Measurements from ENCODE around the gene MIP. TPM values are rescaled to one million over a fixed set of nuclear protein-coding genes. Genes with fewer than 3 reads are reported as not detected.

MIP gene
- total and polyA plus RNA-seq, 2 donors (not counting 1 experiment from before 2014, with no cell fraction given), result not detected

DNA sequence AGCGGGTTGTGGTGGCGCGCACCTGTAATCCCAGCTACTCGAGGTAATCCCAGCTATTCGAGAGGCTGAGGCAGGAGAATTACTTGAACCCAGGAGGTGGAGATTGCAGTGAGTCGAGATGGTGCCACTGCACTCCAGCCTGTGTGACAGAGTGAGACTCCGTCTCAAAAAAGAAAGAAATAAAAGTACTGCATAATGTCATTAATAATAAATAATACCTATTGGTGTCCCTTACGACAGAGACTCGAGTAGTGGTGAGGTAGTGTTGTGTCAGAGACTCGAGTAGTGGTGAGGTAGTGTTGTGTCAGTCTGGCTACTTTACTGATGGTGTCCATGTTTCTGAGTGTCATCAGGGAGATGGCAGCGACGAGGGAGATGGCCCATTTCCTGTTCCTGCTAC lies 32.2 kb upstream of the MIP start:
- Histone ChIP-seq H3K9me3 (ENCODE audit: control insufficient read depth, insufficient read depth, low read depth, low read length) (no peaks in the 10 kb centered on the region), H3K27me3 (ENCODE audit: control insufficient read depth, insufficient read depth, low read length) (peaks cover 41% of the 10 kb centered on the region), H3K4me1 (ENCODE audit: control insufficient read depth, extremely low read depth, insufficient read depth, low read length) (peaks cover 4% of the 10 kb centered on the region), H3K4me2 (ENCODE audit: extremely low read depth, insufficient read depth, low read length) (no peak overlapping the region), H3K27ac (ENCODE audit: insufficient read depth, low read length) (no peak overlapping the region), H3K79me2 (ENCODE audit: control insufficient read depth, insufficient read depth, low read length) (no peaks in the 10 kb centered on the region), H3K36me3 (ENCODE audit: control insufficient read depth, insufficient read depth, low read length) (no peaks in the 10 kb centered on the region), H3K4me3 (replicated peaks in 1 of 4; ENCODE audit: control extremely low read depth in 1 of 4, insufficient read depth in 1 of 4, low read depth in 3 of 4, low read length in 4 of 4) (no peak overlapping the region), H3K9ac (ENCODE audit: insufficient read depth, low read length) (no peak overlapping the region), H2AFZ (ENCODE audit: low read length) (no peak overlapping the region), H4K20me1 (ENCODE audit: control insufficient read depth, extremely low read depth, insufficient read depth, low read length) (no peaks in the 10 kb centered on the region)
- TF ChIP-seq EZH2 (IDR thresholded peaks at IDR 0.05; ENCODE audit: low read length, missing control alignments), result no peak
- TF ChIP-seq, protein P1, sequence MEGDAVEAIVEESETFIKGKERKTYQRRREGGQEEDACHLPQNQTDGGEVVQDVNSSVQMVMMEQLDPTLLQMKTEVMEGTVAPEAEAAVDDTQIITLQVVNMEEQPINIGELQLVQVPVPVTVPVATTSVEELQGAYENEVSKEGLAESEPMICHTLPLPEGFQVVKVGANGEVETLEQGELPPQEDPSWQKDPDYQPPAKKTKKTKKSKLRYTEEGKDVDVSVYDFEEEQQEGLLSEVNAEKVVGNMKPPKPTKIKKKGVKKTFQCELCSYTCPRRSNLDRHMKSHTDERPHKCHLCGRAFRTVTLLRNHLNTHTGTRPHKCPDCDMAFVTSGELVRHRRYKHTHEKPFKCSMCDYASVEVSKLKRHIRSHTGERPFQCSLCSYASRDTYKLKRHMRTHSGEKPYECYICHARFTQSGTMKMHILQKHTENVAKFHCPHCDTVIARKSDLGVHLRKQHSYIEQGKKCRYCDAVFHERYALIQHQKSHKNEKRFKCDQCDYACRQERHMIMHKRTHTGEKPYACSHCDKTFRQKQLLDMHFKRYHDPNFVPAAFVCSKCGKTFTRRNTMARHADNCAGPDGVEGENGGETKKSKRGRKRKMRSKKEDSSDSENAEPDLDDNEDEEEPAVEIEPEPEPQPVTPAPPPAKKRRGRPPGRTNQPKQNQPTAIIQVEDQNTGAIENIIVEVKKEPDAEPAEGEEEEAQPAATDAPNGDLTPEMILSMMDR (conservative IDR thresholded peaks at IDR 0.05 in 1 of 2, IDR thresholded peaks at IDR 0.05 in 1 of 2; ENCODE audit: low read depth in 1 of 2, low read length in 2 of 2), result no peak
- DNase-seq (ENCODE audit: low read depth in 2 of 2), result no peak

DNA sequence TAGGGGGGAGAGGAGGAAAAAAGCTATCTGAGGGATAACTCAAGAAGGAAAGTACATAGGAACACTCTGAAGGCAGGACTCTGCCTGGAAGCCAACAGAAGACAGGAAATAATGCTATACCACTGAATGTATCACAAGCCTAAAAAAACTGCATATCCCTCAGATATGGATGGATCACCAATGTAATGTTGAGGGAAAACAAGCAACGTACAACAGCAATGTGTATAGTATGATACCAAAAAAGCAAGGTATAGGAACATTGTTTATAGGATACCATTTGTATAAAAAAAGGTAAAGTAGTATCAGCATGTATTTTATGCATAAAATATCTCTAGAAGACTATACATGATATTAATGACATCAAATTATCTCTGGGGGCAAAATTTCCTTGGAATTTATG lies 30.1 kb upstream of the MIP start:
- no peaks in the 10 kb centered on the region for H3K9me3 ChIP-seq (ENCODE audit: control insufficient read depth, insufficient read depth, low read depth, low read length)

DNA sequence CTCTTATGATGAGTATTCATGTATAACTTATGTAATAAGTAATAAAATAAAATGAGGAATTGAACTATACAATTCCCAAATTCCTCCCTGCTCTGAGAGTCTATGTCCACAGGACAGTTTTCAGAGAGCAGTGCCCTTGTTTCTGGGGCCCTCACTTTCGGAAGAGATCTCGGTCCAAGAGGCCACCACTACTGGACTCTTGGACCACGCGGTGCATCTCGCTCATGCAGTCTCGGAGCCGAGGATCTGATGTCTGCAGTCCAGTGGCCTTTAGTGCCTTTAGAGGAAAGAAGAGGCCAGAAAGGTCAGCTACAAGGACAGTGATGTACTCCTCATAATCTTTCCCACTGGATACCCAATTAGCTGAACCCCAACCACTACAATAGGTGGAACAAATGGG lies 25.2 kb upstream of the MIP start:
- no peak for TF ChIP-seq EZH2 (IDR thresholded peaks at IDR 0.05; ENCODE audit: low read length, missing control alignments)
- TF ChIP-seq, protein P1 (conservative IDR thresholded peaks at IDR 0.05 in 1 of 2, IDR thresholded peaks at IDR 0.05 in 1 of 2; ENCODE audit: low read depth in 1 of 2, low read length in 2 of 2), result no peak
- no peak for DNase-seq (ENCODE audit: low read depth in 2 of 2)
- no peaks in the 10 kb centered on the region for H3K9me3 ChIP-seq (ENCODE audit: control insufficient read depth, insufficient read depth, low read depth, low read length)
- no peak overlapping the region for H3K9ac ChIP-seq (ENCODE audit: insufficient read depth, low read length)
- no peaks in the 10 kb centered on the region for H3K27me3 ChIP-seq (ENCODE audit: control insufficient read depth, insufficient read depth, low read length)
- no peak overlapping the region for H3K27ac ChIP-seq (ENCODE audit: insufficient read depth, low read length)
- H3K4me1 ChIP-seq (ENCODE audit: control insufficient read depth, extremely low read depth, insufficient read depth, low read length), result no peaks in the 10 kb centered on the region
- no peaks in the 10 kb centered on the region for H3K36me3 ChIP-seq (ENCODE audit: control insufficient read depth, insufficient read depth, low read length)
- H3K4me3 ChIP-seq (replicated peaks in 1 of 4; ENCODE audit: control extremely low read depth in 1 of 4, insufficient read depth in 1 of 4, low read depth in 3 of 4, low read length in 4 of 4), result no peak overlapping the region
- H3K79me2 ChIP-seq (ENCODE audit: control insufficient read depth, insufficient read depth, low read length), result no peaks in the 10 kb centered on the region
- H2AFZ ChIP-seq (ENCODE audit: low read length), result no peak overlapping the region
- H4K20me1 ChIP-seq (ENCODE audit: control insufficient read depth, extremely low read depth, insufficient read depth, low read length), result no peaks in the 10 kb centered on the region
- no peak overlapping the region for H3K4me2 ChIP-seq (ENCODE audit: extremely low read depth, insufficient read depth, low read length)

More for the DNA sequence above, 30.1 kb upstream of the MIP start:
- H3K79me2 ChIP-seq (ENCODE audit: control insufficient read depth, insufficient read depth, low read length), result no peaks in the 10 kb centered on the region
- H3K9ac ChIP-seq (ENCODE audit: insufficient read depth, low read length), result no peak overlapping the region
- no peaks in the 10 kb centered on the region for H4K20me1 ChIP-seq (ENCODE audit: control insufficient read depth, extremely low read depth, insufficient read depth, low read length)
- TF ChIP-seq EZH2 (IDR thresholded peaks at IDR 0.05; ENCODE audit: low read length, missing control alignments), result no peak
- TF ChIP-seq, protein P1 (conservative IDR thresholded peaks at IDR 0.05 in 1 of 2, IDR thresholded peaks at IDR 0.05 in 1 of 2; ENCODE audit: low read depth in 1 of 2, low read length in 2 of 2), result no peak
- no peak overlapping the region for H2AFZ ChIP-seq (ENCODE audit: low read length)
- H3K27me3 ChIP-seq (ENCODE audit: control insufficient read depth, insufficient read depth, low read length), result peaks cover 26% of the 10 kb centered on the region
- no peak overlapping the region for H3K4me2 ChIP-seq (ENCODE audit: extremely low read depth, insufficient read depth, low read length)
- DNase-seq (ENCODE audit: low read depth in 2 of 2), result no peak
- no peaks in the 10 kb centered on the region for H3K36me3 ChIP-seq (ENCODE audit: control insufficient read depth, insufficient read depth, low read length)
- H3K27ac ChIP-seq (ENCODE audit: insufficient read depth, low read length), result no peak overlapping the region
- H3K4me1 ChIP-seq (ENCODE audit: control insufficient read depth, extremely low read depth, insufficient read depth, low read length), result peaks cover 4% of the 10 kb centered on the region
- no peak overlapping the region for H3K4me3 ChIP-seq (replicated peaks in 1 of 4; ENCODE audit: control extremely low read depth in 1 of 4, insufficient read depth in 1 of 4, low read depth in 3 of 4, low read length in 4 of 4)
